ENCODE data around the gene PSMC3IP. TPM values are rescaled to one million over a fixed set of nuclear protein-coding genes. Genes with fewer than 3 reads are reported as not detected.

The PSMC3IP gene
- total RNA-seq, 2 donors from 2014 or later: 2.9 to 11.2 TPM

DNA sequence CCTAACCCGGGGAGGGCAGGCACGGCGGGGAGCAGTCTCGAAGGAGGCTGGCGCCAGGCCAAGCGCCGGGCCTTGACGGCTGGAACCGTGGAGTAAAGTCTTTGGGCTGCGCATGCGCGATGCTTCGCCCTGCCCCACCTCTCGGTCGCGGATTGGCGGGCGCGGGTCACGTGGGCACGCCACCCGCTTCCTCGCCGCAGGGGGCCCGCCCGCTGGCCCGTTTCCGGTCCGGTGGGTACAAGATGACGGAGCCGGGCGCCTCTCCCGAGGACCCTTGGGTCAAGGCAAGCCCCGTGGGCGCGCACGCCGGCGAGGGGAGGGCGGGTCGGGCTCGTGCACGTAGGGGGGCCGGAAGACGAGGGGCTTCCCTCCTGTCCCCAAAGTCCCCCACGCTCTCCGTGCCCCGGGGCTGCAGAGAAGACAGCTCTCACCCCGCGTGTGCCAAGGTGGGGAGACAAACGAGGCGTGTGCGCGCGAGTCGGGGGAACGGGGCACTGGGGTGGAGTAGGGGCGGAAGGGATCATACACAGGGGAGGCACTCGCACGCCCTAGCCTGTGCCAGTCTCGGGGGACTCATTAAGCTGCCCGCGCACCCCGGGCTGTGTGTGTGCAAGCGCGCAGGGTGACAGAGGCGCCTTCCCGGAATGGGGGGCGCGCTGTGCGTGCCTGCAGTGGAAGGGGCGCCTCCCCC lies 10.5 kb downstream of the PSMC3IP start, which contains the start of gene MLX:
TSS of gene MLX (plus strand) at position 218 of the 691 bp plus-strand sequence. CDS start at position 243, 25 bp downstream.
- intact Hi-C loops (cut with DNase I): no loop called here
- TF ChIP-seq, protein P1, sequence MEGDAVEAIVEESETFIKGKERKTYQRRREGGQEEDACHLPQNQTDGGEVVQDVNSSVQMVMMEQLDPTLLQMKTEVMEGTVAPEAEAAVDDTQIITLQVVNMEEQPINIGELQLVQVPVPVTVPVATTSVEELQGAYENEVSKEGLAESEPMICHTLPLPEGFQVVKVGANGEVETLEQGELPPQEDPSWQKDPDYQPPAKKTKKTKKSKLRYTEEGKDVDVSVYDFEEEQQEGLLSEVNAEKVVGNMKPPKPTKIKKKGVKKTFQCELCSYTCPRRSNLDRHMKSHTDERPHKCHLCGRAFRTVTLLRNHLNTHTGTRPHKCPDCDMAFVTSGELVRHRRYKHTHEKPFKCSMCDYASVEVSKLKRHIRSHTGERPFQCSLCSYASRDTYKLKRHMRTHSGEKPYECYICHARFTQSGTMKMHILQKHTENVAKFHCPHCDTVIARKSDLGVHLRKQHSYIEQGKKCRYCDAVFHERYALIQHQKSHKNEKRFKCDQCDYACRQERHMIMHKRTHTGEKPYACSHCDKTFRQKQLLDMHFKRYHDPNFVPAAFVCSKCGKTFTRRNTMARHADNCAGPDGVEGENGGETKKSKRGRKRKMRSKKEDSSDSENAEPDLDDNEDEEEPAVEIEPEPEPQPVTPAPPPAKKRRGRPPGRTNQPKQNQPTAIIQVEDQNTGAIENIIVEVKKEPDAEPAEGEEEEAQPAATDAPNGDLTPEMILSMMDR (IDR thresholded peaks at IDR 0.05): peak in 2 of 4 experiments; percentile 12 to 31
- peak; percentile 94 for TF ChIP-seq POLR2AphosphoS5 (IDR thresholded peaks at IDR 0.05)
- peak; percentile 47 for TF ChIP-seq POLR2A (IDR thresholded peaks at IDR 0.05)
- WGBS: 0% methylated on average over 49 of the region's 72 CpGs
- Histone ChIP-seq H3K9me3 (no peaks in the 10 kb centered on the region), H3K4me3 (peak within 1 kb of the TSS; percentile 69 to 88), H3K36me3 (peaks cover 2 to 8% of the 10 kb centered on the region in 2 donors), H3K4me1 (replicated peaks) (peaks cover 28% of the 10 kb centered on the region), H3K27ac (peak within 1 kb of the TSS; percentile 82 to 85), H3K27me3 (replicated peaks; ENCODE audit: insufficient read depth) (no peaks in the 10 kb centered on the region)
- DNase-seq (ENCODE audit: low spot score): peak; percentile 90

DNA sequence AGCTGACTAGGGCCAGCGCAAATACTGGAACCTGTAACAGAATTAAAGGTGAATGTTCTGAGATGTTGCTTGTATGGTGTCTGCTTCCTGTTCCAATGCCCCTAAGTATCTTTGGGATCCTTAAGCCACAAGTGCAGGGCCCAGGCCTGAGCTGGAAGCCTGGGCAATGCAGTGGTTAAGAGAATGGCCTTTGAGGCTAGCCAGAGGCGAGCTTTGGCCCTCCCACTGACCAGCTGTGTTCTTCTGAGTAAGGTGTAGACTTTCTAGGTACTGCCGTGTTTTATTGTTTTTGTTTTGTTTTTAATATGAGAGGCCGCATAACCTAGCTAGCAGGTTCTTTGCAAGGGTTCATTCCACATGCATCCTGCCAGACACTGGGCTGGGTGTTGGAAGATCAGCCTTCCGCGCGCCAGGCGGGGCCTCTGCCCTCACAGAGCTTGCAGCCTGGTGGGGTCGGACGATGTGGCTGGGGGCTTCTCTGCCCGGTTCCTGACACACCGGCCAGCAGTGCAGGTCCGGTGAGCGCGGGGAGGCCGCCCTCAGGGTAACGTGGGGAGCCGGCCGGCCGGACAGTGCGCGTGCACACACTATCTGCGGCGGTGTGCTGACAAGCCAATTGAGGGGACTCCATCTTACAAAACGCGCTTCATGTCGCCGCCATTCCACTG lies 11.2 kb downstream of the PSMC3IP start:
- no peak for DNase-seq (ENCODE audit: low spot score)
- intact Hi-C loops (cut with DNase I): no loop called here
- Histone ChIP-seq H3K36me3 (peaks cover 0 to 8% of the 10 kb centered on the region in 2 donors), H3K4me1 (replicated peaks) (peaks cover 28% of the 10 kb centered on the region), H3K9me3 (no peaks in the 10 kb centered on the region), H3K4me3 (peak overlapping the region; percentile 69 to 88), H3K27ac (peak overlapping the region; percentile 82 to 85), H3K27me3 (replicated peaks; ENCODE audit: insufficient read depth) (no peaks in the 10 kb centered on the region)
- TF ChIP-seq, protein P1 (IDR thresholded peaks at IDR 0.05): no peak
- TF ChIP-seq POLR2A (IDR thresholded peaks at IDR 0.05): no peak
- WGBS: 33% methylated on average over 25 of the region's 28 CpGs

DNA sequence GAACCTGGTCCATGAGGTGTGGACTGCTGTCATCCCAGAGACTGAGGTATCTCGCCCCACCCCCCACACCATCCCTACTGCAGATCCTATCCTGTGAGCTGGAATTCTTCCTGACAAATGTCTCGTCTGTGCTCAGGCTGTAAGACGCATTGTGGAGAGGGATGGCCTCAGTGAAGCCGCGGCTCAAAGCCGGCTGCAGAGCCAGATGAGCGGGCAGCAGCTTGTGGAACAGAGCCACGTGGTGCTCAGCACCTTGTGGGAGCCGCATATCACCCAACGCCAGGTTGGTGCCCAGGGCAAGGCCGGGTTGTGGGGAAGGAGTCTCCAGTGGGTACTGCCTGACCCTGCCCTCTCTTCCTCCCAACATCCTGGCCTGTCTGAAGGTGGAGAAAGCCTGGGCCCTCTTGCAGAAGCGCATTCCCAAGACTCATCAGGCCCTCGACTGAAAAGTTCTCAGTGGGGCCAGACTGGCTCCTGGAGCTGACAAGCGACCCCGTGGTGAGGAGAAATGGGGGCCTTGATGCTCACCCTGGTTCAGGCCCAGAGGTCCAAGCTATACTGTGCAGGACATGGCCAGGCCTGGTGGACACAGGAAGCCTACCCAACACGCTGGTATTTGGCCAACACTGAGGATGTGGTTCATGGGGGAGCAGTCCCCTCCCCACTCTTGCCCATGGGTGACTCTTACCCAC lies 11.9 kb downstream of the PSMC3IP start:
- Histone ChIP-seq H3K27ac (no peak overlapping the region), H3K4me3 (no peak overlapping the region), H3K27me3 (replicated peaks; ENCODE audit: insufficient read depth) (no peaks in the 10 kb centered on the region), H3K36me3 (peaks cover 0 to 8% of the 10 kb centered on the region in 2 donors), H3K4me1 (replicated peaks) (peaks cover 28% of the 10 kb centered on the region), H3K9me3 (no peaks in the 10 kb centered on the region)
- WGBS: 89% methylated on average over 14 of the region's 16 CpGs
- intact Hi-C loops (cut with DNase I): no loop called here
- no peak for DNase-seq (ENCODE audit: low spot score)
- TF ChIP-seq POLR2A (IDR thresholded peaks at IDR 0.05): no peak
- TF ChIP-seq, protein P1 (IDR thresholded peaks at IDR 0.05): no peak
- no peak for TF ChIP-seq POLR2AphosphoS5 (IDR thresholded peaks at IDR 0.05)

DNA sequence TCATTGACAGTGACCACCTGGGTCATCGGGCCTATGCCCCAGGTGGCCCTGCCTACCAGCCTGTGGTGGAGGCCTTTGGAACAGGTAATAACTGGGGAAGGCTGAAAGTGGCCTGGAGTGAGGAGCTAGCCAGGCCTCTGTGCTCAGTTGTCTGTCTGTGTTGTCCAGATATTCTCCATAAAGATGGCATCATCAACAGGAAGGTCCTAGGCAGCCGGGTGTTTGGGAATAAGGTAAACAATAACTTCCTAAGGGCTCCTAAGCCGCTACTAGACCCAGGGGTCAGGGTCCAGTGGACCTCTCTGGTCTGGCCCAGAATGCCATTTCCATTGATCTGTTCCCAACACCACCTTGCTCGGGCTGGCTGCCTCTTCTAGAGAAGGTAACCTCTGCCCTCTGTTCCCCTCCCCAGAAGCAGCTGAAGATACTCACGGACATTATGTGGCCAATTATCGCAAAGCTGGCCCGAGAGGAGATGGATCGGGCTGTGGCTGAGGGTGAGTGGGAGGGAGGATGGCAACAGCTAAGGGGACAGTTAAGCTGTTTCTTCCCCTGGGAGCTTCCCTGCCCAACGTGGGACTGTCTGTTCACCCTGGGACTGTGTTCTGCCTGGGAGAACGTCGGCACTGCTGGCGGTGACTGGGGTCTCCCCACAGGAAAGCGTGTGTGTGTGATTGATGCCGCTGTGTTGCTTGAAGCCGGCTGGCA lies 12.6 kb downstream of the PSMC3IP start:
- Histone ChIP-seq H3K4me1 (replicated peaks) (peaks cover 28% of the 10 kb centered on the region), H3K27me3 (replicated peaks; ENCODE audit: insufficient read depth) (no peaks in the 10 kb centered on the region), H3K9me3 (no peaks in the 10 kb centered on the region), H3K36me3 (peaks cover 0 to 8% of the 10 kb centered on the region in 2 donors), H3K27ac (no peak overlapping the region), H3K4me3 (no peak overlapping the region)
- intact Hi-C loops (cut with DNase I): no loop called here
- DNase-seq (ENCODE audit: low spot score): no peak
- WGBS: 86% methylated on average over 15 of the region's 15 CpGs
- TF ChIP-seq, protein P1 (IDR thresholded peaks at IDR 0.05): no peak
- TF ChIP-seq POLR2A (IDR thresholded peaks at IDR 0.05) (no peak), POLR2AphosphoS5 (IDR thresholded peaks at IDR 0.05) (no peak)
